Stimulated activated CD4-positive, alpha-beta T cell treated with anti-CD3 and anti-CD28 coated beads, Interleukin-2, amount 100 ng/mL, for 4 hours (primary cell): ENCODE results near the gene TBX4.

ENCODE experiments used
- DNase-seq: peaks from one replicate; pipeline ENCODE4 v3.0.0-alpha.2; 2020; ENCODE audit warnings: low read depth

TBX4 gene

DNA sequence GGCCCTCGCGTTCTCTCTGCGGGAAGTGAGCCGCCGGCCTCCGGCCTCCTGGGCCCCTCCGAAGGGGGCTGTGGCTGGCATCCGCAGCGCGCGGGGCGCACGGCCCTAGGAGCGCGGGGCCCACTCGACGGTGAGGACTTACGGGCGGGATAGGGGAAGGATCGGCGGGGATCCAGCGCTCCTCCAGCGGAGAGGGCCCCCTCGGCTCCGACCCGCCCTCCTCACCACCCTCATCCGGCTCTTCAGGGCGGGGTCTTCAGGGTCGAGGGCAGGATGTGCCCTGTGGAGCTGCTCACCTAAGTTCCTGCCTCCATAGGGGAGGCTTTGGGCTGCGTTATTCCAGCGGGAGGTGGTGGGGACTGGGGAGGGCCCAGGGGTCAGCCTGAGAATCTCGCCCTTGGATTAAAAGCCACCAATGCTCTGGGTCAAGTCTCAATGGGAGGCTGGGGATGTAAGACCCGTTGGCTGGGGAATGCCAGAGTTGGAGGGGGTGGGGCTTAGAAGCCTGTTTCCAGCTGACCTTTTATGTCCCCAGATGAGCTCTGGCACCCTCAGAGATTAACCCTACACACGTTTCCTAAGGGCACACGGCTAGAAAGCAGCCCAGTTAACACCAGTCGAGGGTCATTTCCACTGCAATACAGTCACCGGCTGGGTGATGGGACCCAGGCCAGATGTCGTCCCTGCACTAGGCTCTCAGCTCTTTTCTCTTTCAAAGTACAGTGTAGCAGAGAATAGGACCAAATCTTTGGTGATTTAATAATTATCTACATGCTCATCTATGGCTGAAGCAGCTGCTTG is 39.2 kb upstream of the TBX4 start:
- DNase-seq: no peak

GRCh38 chr17:61413661-61414126 is 38.5 kb upstream of the TBX4 start:
- no peak for DNase-seq

GRCh38 chr17:61414141-61414935 is 37.9 kb upstream of the TBX4 start:
- no peak for DNase-seq

DNA sequence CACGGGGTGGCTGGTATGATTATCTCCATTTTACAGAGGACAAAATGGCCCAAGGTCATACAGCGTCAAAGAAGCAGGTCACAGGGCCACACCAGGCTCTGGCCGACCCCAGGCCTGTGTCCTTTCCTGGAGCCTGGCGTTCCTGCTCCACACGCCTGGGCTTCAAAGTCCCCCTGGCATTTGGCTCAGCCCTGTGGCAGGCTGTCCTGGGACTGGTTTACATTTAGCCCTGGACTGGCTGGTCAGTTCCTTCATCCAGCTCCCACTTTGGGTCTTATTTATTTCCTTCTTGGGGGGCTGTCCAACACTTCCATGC is 37.3 kb upstream of the TBX4 start:
- no peak for DNase-seq

DNA sequence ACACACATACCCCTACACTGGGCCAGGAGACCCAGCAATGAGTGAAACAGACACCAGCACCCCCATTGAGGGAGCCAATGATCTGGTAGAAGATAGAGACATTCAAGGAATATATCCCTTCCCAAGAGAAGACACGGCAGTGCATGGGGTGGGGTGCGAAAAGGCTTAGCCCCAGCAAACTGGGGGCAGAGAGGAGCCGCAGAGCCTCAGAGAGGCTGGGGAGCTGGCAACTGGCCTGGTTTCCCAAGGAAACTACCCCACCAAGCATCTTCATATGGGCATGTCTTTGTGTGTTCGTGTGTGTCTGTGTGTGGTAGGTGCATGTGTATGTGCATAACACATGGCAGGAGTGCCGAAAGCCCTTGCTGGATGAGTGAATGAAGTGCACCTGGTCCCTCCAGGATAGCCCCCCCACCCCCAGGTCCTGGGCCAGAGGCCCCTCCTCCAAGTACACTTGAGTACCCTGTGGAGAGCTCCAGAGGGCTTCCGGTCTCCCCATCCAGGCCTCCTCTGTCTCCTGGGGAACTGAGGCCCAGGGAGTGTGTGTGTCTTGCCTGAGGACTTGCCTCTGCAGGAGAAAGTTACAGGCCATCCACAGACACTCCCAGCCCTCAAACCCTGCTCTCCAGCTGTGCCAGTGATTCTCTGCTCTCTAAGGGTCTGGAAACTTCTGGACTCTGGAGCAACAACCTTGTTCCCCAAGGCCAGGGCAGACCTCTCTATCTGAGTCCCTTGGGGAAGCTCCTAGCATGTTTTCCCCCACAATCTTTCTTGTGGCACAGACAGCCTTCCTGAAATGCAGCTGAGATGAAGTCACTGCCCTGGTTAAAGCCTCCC is 36.6 kb upstream of the TBX4 start:
- DNase-seq: no peak

- no peak for DNase-seq
Observed at GRCh38 chr17:61416211-61416539, 36.0 kb upstream of the TBX4 start.

GRCh38 chr17:61416540-61417363 is 35.5 kb upstream of the TBX4 start:
- DNase-seq: no peak

- DNase-seq: no peak
Observed at GRCh38 chr17:61418449-61418848, 33.8 kb upstream of the TBX4 start.

DNA sequence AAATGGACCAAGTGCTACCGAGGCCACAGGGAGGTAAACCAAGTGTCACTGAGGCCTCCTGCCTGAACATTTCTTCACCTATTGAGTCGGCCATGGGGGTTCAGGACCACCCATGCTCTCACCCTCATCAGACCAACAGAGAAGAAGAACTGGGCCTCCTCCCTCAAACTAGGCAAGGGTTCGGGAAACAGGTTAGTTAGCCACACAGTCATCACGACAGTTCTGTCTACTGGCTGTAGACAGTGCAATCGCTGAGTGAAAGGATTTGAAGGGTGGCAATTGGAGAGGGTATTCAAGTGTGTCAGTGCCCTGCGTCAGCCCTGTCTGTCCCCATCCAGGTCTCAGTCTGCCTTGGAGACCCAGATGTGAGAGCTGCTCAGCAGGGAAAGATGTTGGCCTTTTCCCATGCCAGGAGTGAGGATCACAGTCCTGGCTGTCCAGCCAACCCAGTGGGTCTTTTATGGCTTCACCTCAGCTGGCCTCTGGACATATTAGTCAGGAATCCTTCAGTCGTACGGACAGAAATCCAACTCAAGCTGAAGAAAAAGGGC is 32.7 kb upstream of the TBX4 start:
- DNase-seq: no peak

- no peak for DNase-seq
Observed at GRCh38 chr17:61420052-61420451, 32.2 kb upstream of the TBX4 start.

DNA sequence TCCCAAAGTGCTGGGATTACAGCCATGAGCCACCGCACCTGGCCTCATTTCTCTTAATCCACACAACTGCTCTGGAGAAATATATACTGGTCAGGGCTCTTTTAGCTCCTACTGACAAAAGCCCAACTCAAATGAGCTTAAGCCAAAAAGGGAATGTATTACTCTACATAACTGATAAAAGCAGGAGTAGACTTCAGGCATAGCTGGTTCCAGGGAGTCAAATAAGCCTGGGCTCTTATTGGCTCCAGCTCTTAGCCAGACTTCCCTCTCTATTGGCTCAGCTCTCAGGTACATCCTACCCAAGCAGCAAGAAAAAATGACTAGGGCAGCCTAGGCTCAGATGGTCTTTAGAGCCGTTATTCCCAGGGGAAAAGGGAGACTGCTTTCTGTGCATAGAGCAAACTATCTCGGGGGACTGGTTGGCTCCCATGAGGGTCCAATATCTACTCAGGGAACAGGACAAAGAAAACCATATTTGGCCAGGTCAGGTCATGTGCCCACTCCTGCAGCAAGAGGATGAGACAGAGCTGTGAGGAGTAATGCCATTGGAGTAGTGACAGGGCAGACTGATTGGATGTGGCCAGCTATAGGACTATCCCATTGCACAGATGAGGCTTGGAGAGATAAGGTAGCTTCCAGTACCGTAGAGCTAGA is 31.4 kb upstream of the TBX4 start:
- no peak for DNase-seq

GRCh38 chr17:61421460-61421859 is 30.8 kb upstream of the TBX4 start:
- no peak for DNase-seq

- DNase-seq: no peak
Observed at GRCh38 chr17:61422116-61422799, 30.0 kb upstream of the TBX4 start.

DNA sequence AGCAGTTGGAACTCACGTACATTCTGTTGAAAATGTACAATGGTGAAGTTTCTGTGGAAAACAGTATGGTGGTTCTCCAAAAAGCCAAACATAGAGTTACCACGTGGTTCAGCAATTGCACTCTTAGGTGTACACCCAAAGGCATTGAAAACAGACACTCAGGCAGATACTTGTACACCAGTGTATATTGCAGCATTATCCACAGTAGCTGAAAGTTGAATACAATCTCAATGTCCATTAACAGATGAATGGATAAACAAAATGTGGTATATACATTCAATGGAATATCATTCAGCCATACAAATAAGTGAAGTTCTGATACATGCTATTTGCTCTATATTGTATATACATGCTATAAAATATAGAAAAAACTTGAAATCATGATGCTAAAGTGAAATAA is 29.4 kb upstream of the TBX4 start:
- no peak for DNase-seq

DNA sequence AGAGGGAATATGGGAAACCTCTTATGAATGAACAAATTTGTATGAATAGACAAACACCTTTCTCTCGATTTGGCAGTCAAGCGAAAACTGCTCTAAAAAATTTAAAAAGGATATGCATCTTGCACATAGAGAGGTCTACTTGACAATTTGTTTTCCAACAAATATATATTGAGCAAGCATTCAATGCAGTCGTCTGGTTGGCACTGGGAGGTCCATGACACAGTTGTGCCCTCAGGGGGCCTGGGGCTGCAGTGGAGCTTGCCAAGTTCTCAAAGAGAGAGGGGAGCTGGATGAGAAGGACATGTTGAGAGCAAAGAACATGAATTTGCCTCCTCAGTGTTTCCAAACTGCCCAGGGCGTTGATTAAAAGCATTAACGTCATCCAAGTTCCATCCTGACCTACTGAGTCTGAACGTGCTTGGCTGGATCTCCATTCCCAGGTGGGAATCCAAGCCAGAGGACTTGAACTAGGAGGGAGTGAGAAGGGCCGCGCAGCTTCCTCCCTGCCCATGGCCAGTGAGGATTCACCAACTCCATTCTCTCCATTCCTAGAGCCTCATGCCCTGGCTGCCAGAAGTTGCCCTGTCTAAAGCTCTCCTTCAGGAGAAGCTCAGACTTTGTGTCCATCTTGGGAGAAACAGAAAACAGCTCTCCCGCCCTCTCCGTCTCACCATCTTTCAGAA is 28.1 kb upstream of the TBX4 start:
- DNase-seq: no peak

- no peak for DNase-seq
Observed at GRCh38 chr17:61425682-61426481, 26.3 kb upstream of the TBX4 start.

DNA sequence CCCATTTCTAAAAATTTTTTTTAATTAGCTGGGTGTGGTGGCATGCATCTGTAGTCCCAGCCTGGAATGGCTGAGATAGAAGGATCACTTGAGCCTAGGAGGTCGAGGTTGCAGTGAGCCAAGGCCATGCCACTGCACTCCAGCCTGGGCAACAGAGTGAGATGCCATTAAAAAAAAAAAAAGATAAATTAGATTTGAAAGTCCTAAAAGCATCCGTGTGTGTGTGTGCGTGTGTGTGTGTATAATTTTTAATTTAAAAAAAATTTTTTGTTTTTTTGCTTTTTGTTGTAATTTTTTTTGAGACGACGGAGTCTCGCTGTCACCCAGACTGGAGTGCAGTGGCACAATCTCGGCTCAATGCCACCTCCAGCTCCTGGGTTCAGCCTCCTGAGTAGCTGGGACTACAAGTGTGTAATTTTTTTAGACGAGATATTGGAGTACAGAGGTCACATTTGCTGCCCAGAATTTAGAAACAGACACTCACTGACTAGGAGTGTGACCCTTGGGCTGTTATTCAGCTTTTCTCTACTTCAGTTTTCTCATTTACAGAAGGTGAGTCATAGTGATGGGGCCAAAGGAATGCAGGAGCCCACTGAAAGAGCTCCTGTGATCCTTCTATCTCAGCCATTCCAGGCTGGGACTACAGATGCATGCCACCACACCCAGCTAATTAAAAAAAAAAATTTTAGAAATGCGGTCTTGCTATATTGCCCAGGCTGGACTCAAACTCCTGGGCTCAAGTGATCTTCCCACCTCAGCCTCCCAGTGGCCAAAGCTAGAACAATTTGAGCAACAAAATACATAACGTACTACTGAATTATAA is 25.5 kb upstream of the TBX4 start:
- no peak for DNase-seq

- DNase-seq: no peak
Observed at GRCh38 chr17:61427567-61427966, 24.7 kb upstream of the TBX4 start.
